Neuronal stem cell (in vitro differentiated cells): ENCODE data around the gene SORBS1.
A peak's percentile ranks its signal among the peaks of the same experiment; 100 is the strongest.

Experiments used
- DNase-seq: peaks from one replicate; pipeline ENCODE4 v3.0.0-alpha.2; 2013; ENCODE audit warnings: low spot score
- H2AFZ ChIP-seq: one replicate; pipeline ENCODE4 v1.6.1; 2013; ENCODE audit warnings: mild to moderate bottlenecking, low read length, inconsistent platforms
- H2AK5ac ChIP-seq: 2 replicates; pipeline ENCODE4 v1.6.1; 2013; ENCODE audit warnings: low read depth, mild to moderate bottlenecking, inconsistent platforms, low read length, moderate library complexity, mixed read lengths
- H2BK120ac ChIP-seq: 2 replicates; pipeline ENCODE4 v1.6.1; 2013; ENCODE audit warnings: low read depth, mild to moderate bottlenecking, inconsistent platforms, low read length, moderate library complexity, mixed read lengths
- H2BK12ac ChIP-seq: one replicate; pipeline ENCODE4 v1.6.1; 2013; ENCODE audit warnings: low read length, inconsistent platforms
- H2BK15ac ChIP-seq: 2 replicates; pipeline ENCODE4 v1.6.1; 2013; ENCODE audit warnings: mild to moderate bottlenecking, low read length, inconsistent platforms, mixed read lengths
- H2BK5ac ChIP-seq: one replicate; pipeline ENCODE4 v1.6.1; 2013; ENCODE audit warnings: inconsistent platforms, mild to moderate bottlenecking, low read length, moderate library complexity
- H3K14ac ChIP-seq: one replicate; pipeline ENCODE4 v1.6.1; 2013; ENCODE audit warnings: low read length, inconsistent platforms
- H3K18ac ChIP-seq: 2 replicates; pipeline ENCODE4 v1.6.1; 2013; ENCODE audit warnings: low read length, inconsistent platforms
- H3K23ac ChIP-seq: 2 replicates; pipeline ENCODE4 v1.6.1; 2013; ENCODE audit warnings: low read depth, mild to moderate bottlenecking, mixed read lengths, low read length, inconsistent platforms; ENCODE audit not compliant: poor library complexity
- H3K27ac ChIP-seq: replicated peaks from 3 replicates; pipeline ENCODE4 v1.5.1; 2013; ENCODE audit warnings: low read length, inconsistent platforms
- H3K27me3 ChIP-seq, 3 experiments: 2 replicates each; pipeline ENCODE4 v1.6.1; 2013; ENCODE audit warnings: low read length in 3 of 3, mild to moderate bottlenecking in 2 of 3, inconsistent platforms in 1 of 3, low read depth in 1 of 3, mixed read lengths in 1 of 3, moderate library complexity in 1 of 3; ENCODE audit not compliant: control insufficient read depth in 3 of 3, insufficient read depth in 3 of 3
- H3K36me3 ChIP-seq, 2 donors: replicated peaks in 1 of 2; 2 replicates each; pipeline ENCODE4 v1.6.1; 2013; ENCODE audit warnings: low read length in 2 of 2; ENCODE audit not compliant: control insufficient read depth in 2 of 2, insufficient read depth in 2 of 2
- H3K4ac ChIP-seq: 2 replicates; pipeline ENCODE4 v1.6.1; 2013; ENCODE audit warnings: inconsistent platforms, mild to moderate bottlenecking, low read length, moderate library complexity
- H3K4me1 ChIP-seq, 2 donors: 1 replicate in 1 of 2; 2 replicates in 1 of 2; pipeline ENCODE4 v1.6.1; 2013; ENCODE audit warnings: low read length in 2 of 2, low read depth in 1 of 2; ENCODE audit not compliant: control insufficient read depth in 2 of 2, insufficient read depth in 1 of 2
- H3K4me2 ChIP-seq: one replicate; pipeline ENCODE4 v1.6.1; 2013; ENCODE audit warnings: mild to moderate bottlenecking, low read length, inconsistent platforms; ENCODE audit not compliant: insufficient read depth, poor library complexity, severe bottlenecking
- H3K4me3 ChIP-seq, 2 donors: 2 replicates each; pipeline ENCODE4 v1.5.1; 2013; ENCODE audit warnings: low read length in 2 of 2, mild to moderate bottlenecking in 2 of 2, inconsistent platforms in 1 of 2, moderate library complexity in 1 of 2
- H3K79me1 ChIP-seq: one replicate; pipeline ENCODE4 v1.6.1; 2013; ENCODE audit warnings: low read depth, mild to moderate bottlenecking, inconsistent platforms, low read length, moderate library complexity
- H3K9ac ChIP-seq: one replicate; pipeline ENCODE4 v1.6.1; 2013; ENCODE audit warnings: mild to moderate bottlenecking, low read depth, low read length, inconsistent platforms; ENCODE audit not compliant: poor library complexity
- H3K9me3 ChIP-seq, 2 donors: replicated peaks in 1 of 2; 2 replicates each; pipeline versions ENCODE3 to v1.6.1; 2013; ENCODE audit warnings: low read length in 2 of 2, mild to moderate bottlenecking in 2 of 2, inconsistent platforms in 1 of 2, low read depth in 1 of 2, mixed read lengths in 1 of 2, moderate library complexity in 1 of 2; ENCODE audit not compliant: control insufficient read depth in 2 of 2, insufficient read depth in 1 of 2
- H4K8ac ChIP-seq: one replicate; pipeline ENCODE4 v1.6.1; 2013; ENCODE audit warnings: low read depth, mild to moderate bottlenecking, inconsistent platforms, low read length, moderate library complexity
- H4K91ac ChIP-seq: one replicate; pipeline ENCODE4 v1.6.1; 2013; ENCODE audit warnings: low read length, low read depth, mild to moderate bottlenecking, inconsistent platforms; ENCODE audit not compliant: poor library complexity
- WGBS, 2 donors: extraction: QIAGEN DNeasy Blood & Tissue Kit; methylation state at CpG; one replicate each; pipeline ENCODE4 v1.1.7; 2013; ENCODE audit warnings: missing lambda C conversion rate in 2 of 2, mixed read lengths in 1 of 2; ENCODE audit not compliant: insufficient read length in 2 of 2, insufficient replicate concordance in 1 of 2; ENCODE audit errors: extremely low coverage in 2 of 2; 5-methylcytosine and 5-hydroxymethylcytosine counted together

Gene SORBS1

GRCh38 chr10:95327367-95327766, 233.8 kb downstream of the SORBS1 start:
- H4K8ac ChIP-seq: no peak overlapping the region
- H3K36me3 ChIP-seq: no peaks in the 10 kb centered on the region
- peak overlapping the region; percentile 35 for H3K18ac ChIP-seq
- H2AK5ac ChIP-seq: no peak overlapping the region
- no peak overlapping the region for H3K23ac ChIP-seq
- no peak overlapping the region for H2BK120ac ChIP-seq
- H3K14ac ChIP-seq: no peak overlapping the region
- H3K9ac ChIP-seq: no peak overlapping the region
- DNase-seq: no peak
- H2AFZ ChIP-seq: no peak overlapping the region
- no peak overlapping the region for H3K4me2 ChIP-seq
- no peak overlapping the region for H3K4me3 ChIP-seq
- H2BK5ac ChIP-seq: no peak overlapping the region
- no peak overlapping the region for H4K91ac ChIP-seq
- no peak overlapping the region for H3K27ac ChIP-seq
- no peaks in the 10 kb centered on the region for H3K79me1 ChIP-seq
- H3K4ac ChIP-seq: no peak overlapping the region
- H2BK15ac ChIP-seq: no peak overlapping the region
- no CpG with 5 or more reads among the region's 5 CpGs for WGBS, 2 donors
- H3K9me3 ChIP-seq: no peaks in the 10 kb centered on the region
- no peak overlapping the region for H2BK12ac ChIP-seq
- H3K27me3 ChIP-seq: no peaks in the 10 kb centered on the region
- peaks cover 0 to 4% of the 10 kb centered on the region in 2 donors for H3K4me1 ChIP-seq

- no peak for DNase-seq
- Histone ChIP-seq H3K27me3 (no peaks in the 10 kb centered on the region), H2AFZ (no peak overlapping the region), H2BK120ac (no peak overlapping the region), H3K23ac (no peak overlapping the region), H4K91ac (no peak overlapping the region), H3K4ac (no peak overlapping the region), H3K4me2 (no peak overlapping the region), H3K4me3 (no peak overlapping the region), H2AK5ac (no peak overlapping the region), H2BK12ac (no peak overlapping the region), H2BK15ac (no peak overlapping the region), H3K9ac (no peak overlapping the region), H2BK5ac (no peak overlapping the region), H3K9me3 (no peaks in the 10 kb centered on the region), H3K36me3 (peaks cover 0 to 2% of the 10 kb centered on the region in 2 donors), H3K18ac (no peak overlapping the region), H3K14ac (no peak overlapping the region), H4K8ac (no peak overlapping the region), H3K4me1 (peaks cover 0 to 4% of the 10 kb centered on the region in 2 donors), H3K27ac (no peak overlapping the region), H3K79me1 (no peaks in the 10 kb centered on the region)
- WGBS, 2 donors: no CpG with 5 or more reads among the region's 2 CpGs
Observed at GRCh38 chr10:95326396-95326795, 234.8 kb downstream of the SORBS1 start.

GRCh38 chr10:95325863-95326262, 235.3 kb downstream of the SORBS1 start:
- no peak overlapping the region for H4K8ac ChIP-seq
- no peak overlapping the region for H2AFZ ChIP-seq
- WGBS, 2 donors: no CpG with 5 or more reads among the region's 2 CpGs
- no peaks in the 10 kb centered on the region for H3K27me3 ChIP-seq
- peaks cover 0 to 2% of the 10 kb centered on the region in 2 donors for H3K36me3 ChIP-seq
- no peaks in the 10 kb centered on the region for H3K79me1 ChIP-seq
- H2BK5ac ChIP-seq: no peak overlapping the region
- H3K27ac ChIP-seq: no peak overlapping the region
- H2BK120ac ChIP-seq: no peak overlapping the region
- H3K4me3 ChIP-seq: no peak overlapping the region
- no peak overlapping the region for H4K91ac ChIP-seq
- no peak overlapping the region for H3K4me2 ChIP-seq
- H2AK5ac ChIP-seq: no peak overlapping the region
- DNase-seq: no peak
- no peak overlapping the region for H3K18ac ChIP-seq
- no peak overlapping the region for H3K14ac ChIP-seq
- no peak overlapping the region for H3K4ac ChIP-seq
- peaks cover 0 to 4% of the 10 kb centered on the region in 2 donors for H3K4me1 ChIP-seq
- H3K9ac ChIP-seq: no peak overlapping the region
- no peak overlapping the region for H3K23ac ChIP-seq
- no peak overlapping the region for H2BK15ac ChIP-seq
- no peak overlapping the region for H2BK12ac ChIP-seq
- no peaks in the 10 kb centered on the region for H3K9me3 ChIP-seq

GRCh38 chr10:95324436-95325268, 236.5 kb downstream of the SORBS1 start:
- H3K36me3 ChIP-seq: peaks cover 0 to 2% of the 10 kb centered on the region in 2 donors
- no peak overlapping the region for H2AFZ ChIP-seq
- no CpG with 5 or more reads among the region's 11 CpGs for WGBS, 2 donors

More at GRCh38 chr10:95324436-95325268, 236.5 kb downstream of the SORBS1 start:
- Histone ChIP-seq H4K8ac (no peak overlapping the region), H4K91ac (no peak overlapping the region), H3K27ac (no peak overlapping the region), H3K9me3 (no peaks in the 10 kb centered on the region), H3K4me2 (no peak overlapping the region), H3K14ac (no peak overlapping the region), H3K4me3 (no peak overlapping the region), H2BK120ac (no peak overlapping the region), H3K79me1 (no peaks in the 10 kb centered on the region), H3K23ac (no peak overlapping the region), H3K4ac (no peak overlapping the region), H2BK5ac (no peak overlapping the region), H2AK5ac (no peak overlapping the region), H2BK15ac (no peak overlapping the region), H3K18ac (no peak overlapping the region), H2BK12ac (no peak overlapping the region), H3K27me3 (no peaks in the 10 kb centered on the region), H3K4me1 (peaks cover 0 to 4% of the 10 kb centered on the region in 2 donors), H3K9ac (no peak overlapping the region)
- DNase-seq: no peak
